HL-60 (cell line): ENCODE measurements around the gene IER2.

Source experiments
- DNase-seq, 2 experiments: peaks; one replicate each; pipeline ENCODE4 v3.0.0-alpha.2; 2010 to 2020; ENCODE audit warnings: low read depth in 1 of 2, low spot score in 1 of 2
- H3K27ac ChIP-seq: fragments of 250-450 bp; sonication (Bioruptor Pico); replicated peaks from 2 replicates; pipeline ENCODE4 v1.5.1; 2020; ENCODE audit warnings: mild to moderate bottlenecking, moderate library complexity
- H3K27me3 ChIP-seq: fragments of 250-450 bp; sonication (Bioruptor Pico); 2 replicates; pipeline ENCODE4 v1.5.1; 2021; ENCODE audit warnings: mild to moderate bottlenecking, moderate library complexity; ENCODE audit not compliant: insufficient read depth, poor library complexity, severe bottlenecking
- H3K4me3 ChIP-seq: replicated peaks from 2 replicates; pipeline ENCODE4 v1.5.1; 2011; ENCODE audit warnings: mild to moderate bottlenecking, control low read depth, low read length; ENCODE audit not compliant: insufficient read depth
- GABPA ChIP-seq: IDR thresholded peaks from 2 replicates; pipeline ENCODE4 v1.6.1; 2012; ENCODE audit warnings: low read depth
- POLR2AphosphoS5 ChIP-seq: IDR thresholded peaks from 2 replicates; pipeline ENCODE4 v1.6.1; 2012; ENCODE audit warnings: low read depth
- REST ChIP-seq: IDR thresholded peaks from 2 replicates; pipeline ENCODE4 v1.6.1; 2012; ENCODE audit warnings: low read depth; ENCODE audit not compliant: insufficient replicate concordance
- SPI1 ChIP-seq: IDR thresholded peaks from 2 replicates; pipeline ENCODE4 v1.6.1; 2012; ENCODE audit warnings: low read depth, mild to moderate bottlenecking, borderline replicate concordance
- TF ChIP-seq, protein P1 (sequence below): IDR thresholded peaks from one replicate; pipeline ENCODE4 v1.5.1; 2011; ENCODE audit warnings: low read length, control low read depth, inconsistent platforms; ENCODE audit not compliant: insufficient read depth

Gene IER2

GRCh38 chr19:13129384-13129783 is 20.8 kb upstream of the IER2 start:
- TF ChIP-seq REST: no peak
- no peak for TF ChIP-seq SPI1
- Histone ChIP-seq H3K27me3 (no peaks in the 10 kb centered on the region), H3K4me3 (no peak overlapping the region), H3K27ac (no peak overlapping the region)
- DNase-seq: no peak

DNA sequence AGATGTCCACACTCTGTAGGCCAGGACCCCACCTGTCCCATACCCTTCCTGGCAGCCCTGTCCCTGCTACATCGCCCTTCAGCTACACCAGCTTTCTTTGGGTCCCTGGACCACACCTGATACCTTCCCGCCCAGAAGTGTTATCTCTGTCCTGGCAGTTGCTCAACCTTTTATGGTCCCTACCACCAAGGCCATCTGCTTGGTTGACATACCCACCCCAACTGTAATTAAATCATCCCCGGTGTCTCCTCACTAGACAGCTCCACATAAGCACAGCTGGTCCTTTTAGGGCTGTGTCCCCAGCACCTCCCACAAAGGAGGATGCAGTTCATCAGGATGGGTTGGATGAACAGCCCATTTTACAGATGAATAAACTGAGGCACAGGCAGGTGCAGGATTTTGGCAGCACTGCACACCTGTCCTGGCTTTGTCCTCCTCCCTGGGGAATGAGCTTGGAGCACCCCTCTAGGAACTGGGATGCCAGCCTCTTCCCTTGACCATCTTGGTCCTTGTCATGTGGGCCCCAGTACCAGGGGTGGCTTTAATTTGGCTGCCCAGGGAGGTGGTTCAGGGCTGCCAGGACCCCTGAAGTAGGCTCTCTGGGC is 19.2 kb upstream of the IER2 start:
- H3K4me3 ChIP-seq: no peak overlapping the region
- no peaks in the 10 kb centered on the region for H3K27me3 ChIP-seq
- TF ChIP-seq, protein P1, sequence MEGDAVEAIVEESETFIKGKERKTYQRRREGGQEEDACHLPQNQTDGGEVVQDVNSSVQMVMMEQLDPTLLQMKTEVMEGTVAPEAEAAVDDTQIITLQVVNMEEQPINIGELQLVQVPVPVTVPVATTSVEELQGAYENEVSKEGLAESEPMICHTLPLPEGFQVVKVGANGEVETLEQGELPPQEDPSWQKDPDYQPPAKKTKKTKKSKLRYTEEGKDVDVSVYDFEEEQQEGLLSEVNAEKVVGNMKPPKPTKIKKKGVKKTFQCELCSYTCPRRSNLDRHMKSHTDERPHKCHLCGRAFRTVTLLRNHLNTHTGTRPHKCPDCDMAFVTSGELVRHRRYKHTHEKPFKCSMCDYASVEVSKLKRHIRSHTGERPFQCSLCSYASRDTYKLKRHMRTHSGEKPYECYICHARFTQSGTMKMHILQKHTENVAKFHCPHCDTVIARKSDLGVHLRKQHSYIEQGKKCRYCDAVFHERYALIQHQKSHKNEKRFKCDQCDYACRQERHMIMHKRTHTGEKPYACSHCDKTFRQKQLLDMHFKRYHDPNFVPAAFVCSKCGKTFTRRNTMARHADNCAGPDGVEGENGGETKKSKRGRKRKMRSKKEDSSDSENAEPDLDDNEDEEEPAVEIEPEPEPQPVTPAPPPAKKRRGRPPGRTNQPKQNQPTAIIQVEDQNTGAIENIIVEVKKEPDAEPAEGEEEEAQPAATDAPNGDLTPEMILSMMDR: no peak
- TF ChIP-seq SPI1 (no peak), POLR2AphosphoS5 (no peak), REST (no peak), GABPA (no peak)
- no peak overlapping the region for H3K27ac ChIP-seq
- DNase-seq: no peak

DNA sequence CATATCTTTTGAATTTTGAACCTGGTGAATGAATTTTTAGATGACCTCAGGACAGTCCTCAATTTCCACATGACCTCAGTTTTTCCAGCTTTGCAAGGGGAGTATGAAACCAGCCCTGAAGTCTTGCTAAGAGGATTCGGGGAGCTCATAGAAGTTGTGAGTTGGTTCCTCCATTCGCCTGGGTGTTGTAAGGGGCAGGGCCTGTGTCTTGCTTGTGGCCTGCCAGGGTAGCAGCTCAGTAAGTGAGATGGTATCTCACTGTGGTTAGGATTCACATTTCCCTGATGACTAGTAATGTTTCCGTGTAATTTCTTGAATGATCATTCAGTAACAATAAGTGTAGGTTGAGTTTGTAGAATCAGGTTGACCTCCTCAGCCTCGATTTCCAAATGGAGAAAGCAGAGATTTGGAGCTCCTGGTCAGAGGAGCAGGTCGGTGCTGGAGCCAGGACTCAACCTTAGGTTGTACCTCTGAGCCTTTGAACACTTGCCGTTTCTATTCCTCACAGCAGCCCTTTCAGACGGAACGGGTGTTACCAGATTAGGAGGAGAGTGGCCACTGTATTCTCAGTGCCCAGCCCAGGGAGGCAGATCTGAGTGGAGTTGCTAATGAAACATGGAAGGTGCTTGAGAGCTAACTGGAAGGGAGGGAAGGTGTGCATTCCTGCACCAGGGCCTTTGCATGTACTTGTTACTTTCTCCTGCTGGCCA is 17.6 kb upstream of the IER2 start:
- no peak for TF ChIP-seq SPI1
- TF ChIP-seq REST: no peak
- TF ChIP-seq, protein P1: no peak
- TF ChIP-seq GABPA: no peak
- TF ChIP-seq POLR2AphosphoS5: no peak
- Histone ChIP-seq H3K4me3 (no peak overlapping the region), H3K27ac (no peak overlapping the region; the same call in 1 of the 2 replicates), H3K27me3 (no peaks in the 10 kb centered on the region)
- DNase-seq: peak in 1 of 2 experiments; percentile 56
